Mucosa of descending colon (tissue), 3 donors: ENCODE data around the gene TCEANC. TPM values are rescaled to one million over a fixed set of nuclear protein-coding genes. Genes with fewer than 3 reads are reported as not detected.

Experiments used
- ATAC-seq: fragments of 200-7000 bp; cut with Tn5 transposase; one replicate; pipeline ENCODE4 v1.9.1; 2020; ENCODE audit warnings: mild to moderate bottlenecking, moderate library complexity
- DNase-seq, 3 donors: peaks; one replicate each; pipeline ENCODE4 v3.0.0-alpha.2; 2020
- H3K36me3 ChIP-seq: fragments of 200-600 bp; one replicate; pipeline ENCODE4 v1.8.0; 2021; ENCODE audit warnings: low read depth, mild to moderate bottlenecking
- H3K4me1 ChIP-seq: fragments of 200-600 bp; one replicate; pipeline ENCODE4 v1.8.0; 2021; ENCODE audit warnings: low read depth, mild to moderate bottlenecking
- H3K4me3 ChIP-seq: fragments of 200-600 bp; one replicate; pipeline ENCODE4 v1.8.0; 2021; ENCODE audit warnings: mild to moderate bottlenecking
- H3K9me3 ChIP-seq: fragments of 200-600 bp; one replicate; pipeline ENCODE4 v1.8.0; 2021; ENCODE audit warnings: mild to moderate bottlenecking
- CTCF ChIP-seq: fragments of 200-600 bp; IDR thresholded peaks from one replicate; pipeline ENCODE4 v1.8.0; 2022; ENCODE audit warnings: antibody characterized with exemption, mild to moderate bottlenecking
- intact Hi-C, 2 donors: fragments of 100-400 bp; cut with DNase I in 1 of 2; cut with micrococcal nuclease in 1 of 2; formaldehyde crosslinking; loops; one replicate each; pipeline versions ENCODE4 v1.11.0 to v1.11.1; 2022; cut with DNase I, micrococcal nuclease
- total RNA-seq, 3 donors: library from RNA; stranded (reverse); fragmentation: NEBNext Ultra II Directional in 2 of 3; extraction: Animal tissue kit (Norgen Biotek cat#: 25700) in 2 of 3; gene quantifications; one replicate each; pipeline versions ENCODE4 v1.2.1 to v1.2.4, GENCODE V29; 2021 to 2023
- donor health status: DM: no; HTN: no; CAD: no; lungs with moderate emphysema.
- donor health status: DM: no; HTN: no; CAD: no.
- donor health status: DM: no; HTN: yes; CAD: no.

The TCEANC gene
- total RNA-seq, 3 donors from 2014 or later, result 4.0 to 5.3 (median 4.8) TPM

GRCh38 chrX:13655674-13656073, 2.7 kb downstream of the TCEANC start:
- H3K4me1 ChIP-seq, result peaks cover 2% of the 10 kb centered on the region
- H3K36me3 ChIP-seq, result no peaks in the 10 kb centered on the region
- no peak overlapping the region for H3K4me3 ChIP-seq
- no peak for ATAC-seq
- no peak for DNase-seq
- TF ChIP-seq CTCF, result no peak
- no peaks in the 10 kb centered on the region for H3K9me3 ChIP-seq
- intact Hi-C loops, result loop anchor here in 1 of 2 donors (5.0 to 10.0 kb wide), 2 partner anchors 87 to 379 kb away; no protein-coding TSS in a partner anchor

- Histone ChIP-seq H3K9me3 (no peaks in the 10 kb centered on the region), H3K4me3 (no peak overlapping the region), H3K4me1 (no peaks in the 10 kb centered on the region), H3K36me3 (no peaks in the 10 kb centered on the region)
- TF ChIP-seq CTCF, result no peak
- intact Hi-C loops, result loop anchor here in 1 of 2 donors (5.0 to 10.0 kb wide), 2 partner anchors 84 to 376 kb away; no protein-coding TSS in a partner anchor
- DNase-seq, result peak in 1 of 3 donors; percentile 39
- peak; percentile 63 for ATAC-seq
These were observed 5.7 kb downstream of the TCEANC start for GRCh38 chrX:13658602-13659001.

GRCh38 chrX:13659063-13659462, 6.1 kb downstream of the TCEANC start:
- no peak for TF ChIP-seq CTCF
- no peak for DNase-seq
- ATAC-seq, result no peak
- intact Hi-C loops, result loop anchor here in 1 of 2 donors (5.0 to 10.0 kb wide), 2 partner anchors 83 to 376 kb away; no protein-coding TSS in a partner anchor
- Histone ChIP-seq H3K4me3 (no peak overlapping the region), H3K9me3 (no peaks in the 10 kb centered on the region), H3K36me3 (no peaks in the 10 kb centered on the region), H3K4me1 (no peaks in the 10 kb centered on the region)

- no peak for TF ChIP-seq CTCF
- Histone ChIP-seq H3K4me1 (no peaks in the 10 kb centered on the region), H3K9me3 (no peaks in the 10 kb centered on the region), H3K4me3 (no peak overlapping the region), H3K36me3 (no peaks in the 10 kb centered on the region)
- ATAC-seq (no peak), DNase-seq (no peak)
- intact Hi-C loops, result loop anchor here in 1 of 2 donors (5.0 kb wide), 1 partner anchor 370 kb away; no protein-coding TSS in a partner anchor
These were observed 8.9 kb downstream of the TCEANC start for GRCh38 chrX:13661735-13662288.

GRCh38 chrX:13662355-13662791, 9.4 kb downstream of the TCEANC start:
- ATAC-seq, result peak; percentile 34
- no peak for DNase-seq
- intact Hi-C loops, result loop anchor here in 1 of 2 donors (5.0 kb wide), 1 partner anchor 370 kb away; no protein-coding TSS in a partner anchor
- Histone ChIP-seq H3K4me3 (no peak overlapping the region), H3K9me3 (no peaks in the 10 kb centered on the region), H3K36me3 (no peaks in the 10 kb centered on the region), H3K4me1 (no peaks in the 10 kb centered on the region)
- TF ChIP-seq CTCF, result no peak
